Ishikawa (cell line): ENCODE data around the gene ATXN1.

Experiments used
- RAD21 ChIP-seq: IDR thresholded peaks from 2 replicates; pipeline ENCODE4 v1.6.1; 2012; ENCODE audit warnings: low read depth
- REST ChIP-seq: IDR thresholded peaks from 2 replicates; pipeline ENCODE4 v1.6.1; 2012; ENCODE audit warnings: low read depth, mild to moderate bottlenecking

GRCh38 chr6:16533721-16534136 is 227.5 kb downstream of the ATXN1 start:
- no peak for TF ChIP-seq REST
- TF ChIP-seq RAD21, result no peak
